GM12873 (cell line): Measurements from ENCODE around the gene B3GNT8.

ENCODE experiments used
- TF ChIP-seq, protein P1 (sequence below): IDR thresholded peaks from 2 replicates; pipeline ENCODE4 v1.5.1; 2012; ENCODE audit warnings: low read depth, mild to moderate bottlenecking, moderate library complexity, low read length, control low read depth; ENCODE audit not compliant: insufficient read depth; ENCODE audit errors: missing control alignments

Gene B3GNT8

GRCh38 chr19:41409288-41409687 is 17.9 kb downstream of the B3GNT8 start:
- TF ChIP-seq, protein P1, sequence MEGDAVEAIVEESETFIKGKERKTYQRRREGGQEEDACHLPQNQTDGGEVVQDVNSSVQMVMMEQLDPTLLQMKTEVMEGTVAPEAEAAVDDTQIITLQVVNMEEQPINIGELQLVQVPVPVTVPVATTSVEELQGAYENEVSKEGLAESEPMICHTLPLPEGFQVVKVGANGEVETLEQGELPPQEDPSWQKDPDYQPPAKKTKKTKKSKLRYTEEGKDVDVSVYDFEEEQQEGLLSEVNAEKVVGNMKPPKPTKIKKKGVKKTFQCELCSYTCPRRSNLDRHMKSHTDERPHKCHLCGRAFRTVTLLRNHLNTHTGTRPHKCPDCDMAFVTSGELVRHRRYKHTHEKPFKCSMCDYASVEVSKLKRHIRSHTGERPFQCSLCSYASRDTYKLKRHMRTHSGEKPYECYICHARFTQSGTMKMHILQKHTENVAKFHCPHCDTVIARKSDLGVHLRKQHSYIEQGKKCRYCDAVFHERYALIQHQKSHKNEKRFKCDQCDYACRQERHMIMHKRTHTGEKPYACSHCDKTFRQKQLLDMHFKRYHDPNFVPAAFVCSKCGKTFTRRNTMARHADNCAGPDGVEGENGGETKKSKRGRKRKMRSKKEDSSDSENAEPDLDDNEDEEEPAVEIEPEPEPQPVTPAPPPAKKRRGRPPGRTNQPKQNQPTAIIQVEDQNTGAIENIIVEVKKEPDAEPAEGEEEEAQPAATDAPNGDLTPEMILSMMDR = no peak

- TF ChIP-seq, protein P1 = peak; percentile 15
Measured at GRCh38 chr19:41408256-41408655, 18.9 kb downstream of the B3GNT8 start.

DNA sequence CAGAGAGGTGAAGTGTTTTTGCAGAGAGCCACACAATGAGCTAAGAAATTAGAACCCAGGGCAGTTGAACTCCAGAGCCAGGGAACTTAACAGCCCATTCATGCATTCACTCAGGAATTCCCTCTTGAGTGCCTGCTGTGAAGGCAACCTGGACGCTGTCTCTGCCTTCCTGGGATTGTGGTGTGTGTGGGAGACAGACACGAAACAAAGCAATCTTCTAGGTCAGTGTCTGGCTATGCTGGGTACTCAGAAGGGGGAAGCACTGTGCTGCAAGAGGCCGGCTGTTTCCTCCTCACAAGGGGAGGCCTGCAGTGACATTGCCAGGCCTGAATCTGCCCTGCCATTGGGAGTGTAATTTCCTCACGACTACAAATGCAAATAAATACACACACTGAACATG is 19.9 kb downstream of the B3GNT8 start:
- TF ChIP-seq, protein P1 = no peak

DNA sequence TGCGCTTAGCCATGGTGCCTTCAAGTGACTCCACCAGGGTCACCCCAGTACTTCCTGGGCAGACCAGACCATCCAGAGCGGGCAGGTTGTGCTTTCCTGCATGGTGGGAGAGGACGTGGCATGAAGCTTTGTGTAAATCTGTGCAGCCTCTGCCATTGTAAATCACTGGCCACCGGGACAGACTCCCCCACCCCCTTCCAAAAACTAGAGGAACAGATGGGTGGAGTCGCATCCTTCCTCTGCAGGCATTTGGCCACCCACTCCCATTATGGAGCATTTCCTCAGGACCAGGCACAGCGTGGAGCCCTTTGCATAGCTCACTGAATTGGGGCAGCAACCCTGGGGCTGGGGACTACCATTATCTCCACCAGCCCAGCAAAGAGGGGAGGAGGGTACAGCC is 21.4 kb downstream of the B3GNT8 start:
- TF ChIP-seq, protein P1 = no peak

GRCh38 chr19:41403181-41403970 is 23.8 kb downstream of the B3GNT8 start:
- TF ChIP-seq, protein P1 = no peak

- TF ChIP-seq, protein P1 = no peak
Measured at GRCh38 chr19:41402010-41402409, 25.2 kb downstream of the B3GNT8 start.

- TF ChIP-seq, protein P1 = no peak
Measured at GRCh38 chr19:41401483-41401882, 25.7 kb downstream of the B3GNT8 start.
